HCT116 (cell line): Measurements from ENCODE around the gene KMT2C. TPM values are rescaled to one million over a fixed set of nuclear protein-coding genes. Genes with fewer than 3 reads are reported as not detected.

ENCODE experiments used
- ATAC-seq: fragments of 200-7000 bp; cut with Tn5 transposase; 2 replicates; pipeline ENCODE4 v1.9.1; 2020; ENCODE audit warnings: mild to moderate bottlenecking, moderate library complexity
- BruUV-seq: library from RNA; stranded (reverse); fragments of 400-500 nt; replicated peaks from 2 replicates; lab custom pipeline; 2021; lab: Mats Ljungman, UMichigan
- CTCF ChIA-PET: fragments of 300-600 bp; sonication (Branson Sonifier 250); formaldehyde crosslinking; loops from one replicate; lab custom pipeline; 2021; ENCODE audit warnings: antibody characterized with exemption; lab: Charles Lee
- POLR2A ChIA-PET: fragments of 300-600, 350-600 bp; sonication (Branson Sonifier 250); formaldehyde crosslinking; loops from one replicate; lab custom pipeline; 2021; ENCODE audit warnings: antibody characterized with exemption; lab: Charles Lee
- RAD21 ChIA-PET, 2 experiments: fragments of 300-600 bp; sonication (Branson Sonifier 250); formaldehyde crosslinking; loops; one replicate each; lab custom pipeline; 2023; ENCODE audit warnings: low total read pairs in 2 of 2; ENCODE audit not compliant: uncharacterized antibody in 2 of 2, unreplicated experiment in 2 of 2, low non-redundant PET in 1 of 2; lab: Charles Lee
- DNase-seq: peaks from one replicate; pipeline ENCODE4 v3.0.0-alpha.2; 2010; ENCODE audit warnings: low read depth, low spot score
- H2AFZ ChIP-seq: fragments of 200-600 bp; shearing (Covaris generic), sonication (generic); 2 replicates; pipeline ENCODE4 v1.6.1; 2017; ENCODE audit warnings: low read depth, mixed run types, mixed read lengths, antibody characterized with exemption, low read length; ENCODE audit not compliant: poor library complexity, severe bottlenecking
- H3K27ac ChIP-seq: 2 replicates; pipeline ENCODE4 v1.5.1; 2012; ENCODE audit warnings: low read depth, low read length
- H3K27me3 ChIP-seq: fragments of 200-600 bp; sonication (generic); 2 replicates; pipeline ENCODE4 v1.6.1; 2016; ENCODE audit warnings: mixed run types, low read length, mixed read lengths; ENCODE audit not compliant: insufficient read depth
- H3K36me3 ChIP-seq, 2 experiments: fragments of 200-500 bp in 1 of 2; fragments of 200-600 bp in 1 of 2; sonication (Bioruptor generic) in 1 of 2; sonication (generic) in 1 of 2; 2 replicates each; pipeline versions ENCODE4 v1.5.1 to v1.6.1; 2014 to 2016; ENCODE audit warnings: low read length in 2 of 2, inconsistent platforms in 1 of 2, mixed read lengths in 1 of 2, mixed run types in 1 of 2; ENCODE audit not compliant: insufficient read depth in 2 of 2, control insufficient read depth in 1 of 2
- H3K4me1 ChIP-seq, 2 experiments: fragments of 200-600 bp in 1 of 2; sonication (generic) in 1 of 2; 2 replicates each; pipeline versions ENCODE4 v1.5.1 to v1.6.1; 2012 to 2017; ENCODE audit warnings: low read length in 2 of 2, inconsistent platforms in 1 of 2, mild to moderate bottlenecking in 1 of 2, mixed read lengths in 1 of 2, mixed run types in 1 of 2, moderate library complexity in 1 of 2; ENCODE audit not compliant: insufficient read depth in 2 of 2, control insufficient read depth in 1 of 2
- H3K4me2 ChIP-seq: fragments of 200-600 bp; sonication (generic); 2 replicates; pipeline ENCODE4 v1.6.1; 2017; ENCODE audit warnings: mixed run types, low read length, mixed read lengths
- H3K4me3 ChIP-seq, 2 experiments: fragments of 200-600 bp in 1 of 2; sonication (generic) in 1 of 2; replicated peaks in 1 of 2; 2 replicates each; pipeline ENCODE4 v1.5.1; 2011 to 2016; ENCODE audit warnings: low read length in 2 of 2, control low read depth in 1 of 2, low read depth in 1 of 2, mild to moderate bottlenecking in 1 of 2, mixed read lengths in 1 of 2, mixed run types in 1 of 2
- H3K79me2 ChIP-seq: fragments of 200-600 bp; sonication (generic); 2 replicates; pipeline ENCODE4 v1.6.1; 2017; ENCODE audit warnings: mild to moderate bottlenecking, mixed run types, low read length, moderate library complexity, mixed read lengths; ENCODE audit not compliant: insufficient read depth
- H3K9ac ChIP-seq: fragments of 200-600 bp; sonication (generic); 2 replicates; pipeline ENCODE4 v1.6.1; 2016; ENCODE audit warnings: low read length, mixed read lengths
- H3K9me2 ChIP-seq: fragments of 200-600 bp; sonication (generic), shearing (Covaris generic); 2 replicates; pipeline ENCODE4 v1.6.1; 2017; ENCODE audit warnings: mixed run types, mild to moderate bottlenecking, moderate library complexity; ENCODE audit not compliant: insufficient read depth
- H3K9me3 ChIP-seq, 2 experiments: fragments of 200-500 bp in 1 of 2; fragments of 200-600 bp in 1 of 2; sonication (Bioruptor generic) in 1 of 2; sonication (generic) in 1 of 2; 2 replicates each; pipeline ENCODE4 v1.6.1; 2014 to 2017; ENCODE audit warnings: low read length in 2 of 2, mixed read lengths in 2 of 2, inconsistent platforms in 1 of 2, low read depth in 1 of 2, mild to moderate bottlenecking in 1 of 2, mixed run types in 1 of 2, moderate library complexity in 1 of 2; ENCODE audit not compliant: control insufficient read depth in 1 of 2, insufficient read depth in 1 of 2
- H4K20me1 ChIP-seq: fragments of 200-600 bp; sonication (generic), shearing (Covaris generic); 2 replicates; pipeline ENCODE4 v1.6.1; 2017; ENCODE audit warnings: mixed run types, mild to moderate bottlenecking, moderate library complexity; ENCODE audit not compliant: insufficient read depth
- ATF3 ChIP-seq: IDR thresholded peaks from 2 replicates; pipeline ENCODE4 v1.6.1; 2012
- CBX3 ChIP-seq: IDR thresholded peaks from 2 replicates; pipeline ENCODE4 v1.6.1; 2012; ENCODE audit warnings: low read depth
- CEBPB ChIP-seq: IDR thresholded peaks from 2 replicates; pipeline ENCODE4 v1.6.1; 2012; ENCODE audit warnings: low read depth
- CTCF ChIP-seq, 3 experiments: fragments of 200-600 bp in 1 of 3; sonication (generic) in 1 of 3; IDR thresholded peaks in 2 of 3; conservative IDR thresholded peaks in 1 of 3; 2 replicates each; pipeline ENCODE4 v1.5.1; 2012 to 2017; ENCODE audit warnings: low read depth in 2 of 3, low read length in 2 of 3, antibody characterized with exemption in 1 of 3, borderline replicate concordance in 1 of 3, control low read depth in 1 of 3, mild to moderate bottlenecking in 1 of 3, mixed read lengths in 1 of 3, mixed run types in 1 of 3, moderate library complexity in 1 of 3; ENCODE audit not compliant: insufficient read depth in 1 of 3
- ELF1 ChIP-seq: IDR thresholded peaks from 2 replicates; pipeline ENCODE4 v1.6.1; 2012; ENCODE audit warnings: low read depth, borderline replicate concordance
- EZH2 ChIP-seq: fragments of 200-600 bp; sonication (generic); IDR thresholded peaks from 2 replicates; pipeline ENCODE4 v1.6.1; 2017; ENCODE audit warnings: antibody characterized with exemption, mixed run types
- EZH2phosphoT487 ChIP-seq: fragments of 200-600 bp; IDR thresholded peaks from 2 replicates; pipeline ENCODE4 v1.6.1; 2018; ENCODE audit warnings: antibody characterized with exemption, borderline replicate concordance
- JUND ChIP-seq: IDR thresholded peaks from 2 replicates; pipeline ENCODE4 v1.6.1; 2012
- POLR2A ChIP-seq: IDR thresholded peaks from 2 replicates; pipeline ENCODE4 v1.7.0; 2011; ENCODE audit warnings: borderline replicate concordance; ENCODE audit not compliant: insufficient read depth, insufficient read length; ENCODE audit errors: extremely low read depth
- POLR2AphosphoS5 ChIP-seq: IDR thresholded peaks from 2 replicates; pipeline ENCODE4 v1.6.1; 2011; ENCODE audit warnings: mild to moderate bottlenecking, low read depth, low read length, moderate library complexity
- RAD21 ChIP-seq: IDR thresholded peaks from 2 replicates; pipeline ENCODE4 v1.6.1; 2012; ENCODE audit warnings: low read depth, mild to moderate bottlenecking
- SRF ChIP-seq: IDR thresholded peaks from 2 replicates; pipeline ENCODE4 v1.6.1; 2012; ENCODE audit warnings: low read depth
- YY1 ChIP-seq: IDR thresholded peaks from 2 replicates; pipeline ENCODE4 v1.6.1; 2011; ENCODE audit warnings: low read length, low read depth, moderate library complexity, mild to moderate bottlenecking; ENCODE audit not compliant: insufficient replicate concordance; ENCODE audit errors: extremely low read depth
- ZBTB33 ChIP-seq: IDR thresholded peaks from 2 replicates; pipeline ENCODE4 v1.6.1; 2011; ENCODE audit warnings: mild to moderate bottlenecking, low read length, moderate library complexity; ENCODE audit not compliant: insufficient replicate concordance; ENCODE audit errors: extremely low read depth
- ZNF274 ChIP-seq: fragments of 200-500 bp; sonication (Bioruptor generic); IDR thresholded peaks from 2 replicates; pipeline ENCODE4 v1.6.1; 2014; ENCODE audit warnings: mild to moderate bottlenecking, low read depth, low read length, inconsistent platforms
- intact Hi-C: fragments of 100-400 bp; cut with micrococcal nuclease; formaldehyde crosslinking; loops from 2 replicates; pipeline ENCODE4 v1.10.0; 2022
- total RNA-seq: library from RNA; stranded (reverse); gene quantifications from one replicate; pipeline ENCODE4 v1.2.1, GENCODE V29; 2021; ENCODE audit not compliant: unreplicated experiment

Gene KMT2C
- total RNA-seq, 1 experiment from 2014 or later: 22.9 TPM

- H4K20me1 ChIP-seq: no peaks in the 10 kb centered on the region
- no peak overlapping the region for H2AFZ ChIP-seq
- ATAC-seq: no peak
- no peak for TF ChIP-seq RAD21
- no peak for TF ChIP-seq ZNF274
- no peak for TF ChIP-seq ZBTB33
- TF ChIP-seq JUND: no peak
- no peak for TF ChIP-seq CEBPB
- TF ChIP-seq EZH2phosphoT487: no peak
- H3K36me3 ChIP-seq: no peaks in the 10 kb centered on the region
- ChIA-PET CTCF (no interaction called here), RAD21 (no interaction called here), POLR2A (no interaction called here)
- H3K9me3 ChIP-seq: no peaks in the 10 kb centered on the region
- no peak overlapping the region for H3K9ac ChIP-seq
- no peak overlapping the region for H3K27ac ChIP-seq
- H3K9me2 ChIP-seq: no peaks in the 10 kb centered on the region
- intact Hi-C loops: no loop called here
- no peak for DNase-seq
- peaks cover 0 to 5% of the 10 kb centered on the region in 2 experiments; a peak in 2 of 4 replicates for H3K4me1 ChIP-seq
- H3K4me2 ChIP-seq: no peak overlapping the region
- no peak overlapping the region for H3K4me3 ChIP-seq
- no TSS peak for BruUV-seq
- H3K27me3 ChIP-seq: no peaks in the 10 kb centered on the region
- H3K79me2 ChIP-seq: no peaks in the 10 kb centered on the region
Observed at GRCh38 chr7:152480664-152481063, 44.9 kb upstream of the KMT2C start.

GRCh38 chr7:152479595-152479994 lies 43.8 kb upstream of the KMT2C start:
- no peaks in the 10 kb centered on the region for H3K27me3 ChIP-seq
- no peaks in the 10 kb centered on the region for H4K20me1 ChIP-seq
- DNase-seq (no peak), ATAC-seq (no peak)
- no peak overlapping the region for H2AFZ ChIP-seq
- H3K4me3 ChIP-seq: no peak overlapping the region
- no TSS peak for BruUV-seq
- ChIA-PET RAD21 (no interaction called here), CTCF (no interaction called here), POLR2A (no interaction called here)
- intact Hi-C loops: no loop called here
- no peaks in the 10 kb centered on the region for H3K9me2 ChIP-seq
- peaks cover 0 to 5% of the 10 kb centered on the region in 2 experiments; a peak in 2 of 4 replicates for H3K4me1 ChIP-seq
- H3K79me2 ChIP-seq: no peaks in the 10 kb centered on the region
- no peaks in the 10 kb centered on the region for H3K36me3 ChIP-seq
- no peak overlapping the region for H3K27ac ChIP-seq
- TF ChIP-seq EZH2 (no peak), ZNF274 (no peak), CEBPB (no peak), JUND (no peak), SRF (no peak), CTCF (IDR thresholded peaks at IDR 0.05 in 2 of 3, conservative IDR thresholded peaks at IDR 0.05 in 1 of 3; ENCODE audit: borderline replicate concordance in 1 of 3, insufficient read depth in 1 of 3, low read depth in 2 of 3, low read length in 2 of 3) (no peak), CBX3 (no peak), YY1 (no peak), POLR2A (no peak), ELF1 (no peak), POLR2AphosphoS5 (no peak), ATF3 (no peak)
- no peak overlapping the region for H3K4me2 ChIP-seq
- no peaks in the 10 kb centered on the region for H3K9me3 ChIP-seq
- H3K9ac ChIP-seq: no peak overlapping the region
